Heart left ventricle (tissue), 16 donors: ENCODE results near the gene CCNE1. TPM values are rescaled to one million over a fixed set of nuclear protein-coding genes. Genes with fewer than 3 reads are reported as not detected.

Experiments used
- ATAC-seq, 4 donors: fragments of 200-7000 bp; cut with Tn5 transposase; one replicate each; pipeline ENCODE4 v1.9.1; 2020 to 2022; ENCODE audit warnings: moderate library complexity in 4 of 4, mild to moderate bottlenecking in 3 of 4, moderate number of reproducible peaks in 1 of 4
- DNase-seq, 5 donors: peaks; one replicate each; pipeline ENCODE4 v3.0.0-alpha.2; 2020
- H3K27ac ChIP-seq, 12 donors: fragments of 200-600 bp; sonication (generic) in 4 of 12; one replicate each; pipeline versions ENCODE4 v1.5.0 to v1.8.0; 2016 to 2022; ENCODE audit warnings: mild to moderate bottlenecking in 2 of 12
- H3K27me3 ChIP-seq, 9 donors: fragments of 200-600 bp; sonication (generic) in 2 of 9; one replicate each; pipeline versions ENCODE4 v1.5.1 to v1.8.0; 2016 to 2022; ENCODE audit warnings: mild to moderate bottlenecking in 3 of 9
- H3K36me3 ChIP-seq, 9 donors: fragments of 200-600 bp; sonication (generic) in 2 of 9; one replicate each; pipeline versions ENCODE4 v1.5.0 to v1.8.0; 2018 to 2022; ENCODE audit warnings: mild to moderate bottlenecking in 2 of 9
- H3K4me1 ChIP-seq, 12 donors: fragments of 200-600 bp; sonication (generic) in 4 of 12; one replicate each; pipeline versions ENCODE4 v1.5.0 to v1.8.0; 2016 to 2022; ENCODE audit warnings: mild to moderate bottlenecking in 3 of 12
- H3K4me3 ChIP-seq, 12 donors: fragments of 200-600 bp; sonication (generic) in 4 of 12; one replicate each; pipeline versions ENCODE4 v1.5.0 to v1.8.0; 2017 to 2022; ENCODE audit warnings: mild to moderate bottlenecking in 9 of 12, moderate library complexity in 4 of 12
- H3K9me3 ChIP-seq, 12 donors: fragments of 200-600 bp; sonication (generic) in 4 of 12; one replicate each; pipeline versions ENCODE4 v1.5.0 to v1.8.0; 2016 to 2022; ENCODE audit warnings: mild to moderate bottlenecking in 1 of 12
- CTCF ChIP-seq, 12 donors: fragments of 200-600 bp; sonication (generic) in 4 of 12; IDR thresholded peaks; one replicate each; pipeline versions ENCODE4 v1.5.0 to v1.8.0; 2018 to 2022; ENCODE audit warnings: antibody characterized with exemption in 12 of 12, mild to moderate bottlenecking in 5 of 12
- POLR2A ChIP-seq, 2 donors: fragments of 450-650 bp; IDR thresholded peaks; one replicate each; pipeline ENCODE4 v1.6.1; 2017; ENCODE audit warnings: antibody characterized with exemption in 2 of 2, mild to moderate bottlenecking in 2 of 2, moderate library complexity in 2 of 2
- WGBS, 4 donors: extraction: QIAGEN DNeasy Blood & Tissue Kit in 2 of 4; methylation state at CpG; one replicate each; pipeline versions ENCODE4 v1.1.5 to v1.1.7; 2013 to 2018; 5-methylcytosine and 5-hydroxymethylcytosine counted together
- intact Hi-C, 10 donors: fragments of 100-400 bp; cut with DNase I; formaldehyde crosslinking; loops; one replicate each; pipeline versions ENCODE4 v1.11.1 to v1.14.2; 2022
- polyA plus RNA-seq, 2 donors: library from polyadenylated mRNA; stranded (reverse); fragments of 200-250 nt; gene quantifications; one replicate each; pipeline ENCODE4 v1.2.3, GENCODE V29; 2013
- total RNA-seq, 9 donors: library from RNA; depleted of rRNA in 2 of 9; stranded (reverse); fragments of >200 nt in 2 of 9; fragmentation: NEBNext Ultra II Directional in 3 of 9; extraction: Animal tissue kit (Norgen Biotek cat#: 25700) in 3 of 9; gene quantifications; one replicate each; pipeline versions ENCODE4 v1.1.0 to v1.2.4, GENCODE V29; 2016 to 2023
- donor health status: ischemic (EF 13 %, LVEDD 7.1; RV severe dilation, severe dysfunction).
- donor health status: healthy with polysubstance abuse.
- donor health status: DM: no; HTN: yes; CAD: no.
- donor health status: DM: no; HTN: no; CAD: no.
- donor health status: ischemic (EF 25% LVEDD 6.9; RV normal size, moderate dysfunction).
- donor health status: ischemic (EF 25% LVEDD 5.7; RV mildly dilated, moderate dysfunction).
- donor health status: healthy.
- donor health status: DM: yes; HTN: yes; CAD: no.
- donor health status: ischemic (EF 35%, LVEDD 5.7; RV mildly dilated, moderate dysfunction).
- donor health status: nonischemic (EF 11% LVEDD 7.7; RV severe dilation, severe dysfunction).
- donor health status: DM: yes; HTN: yes; CAD: no.
- donor health status: PGD.
- donor health status: ischemic (EF 29% LVEDD 5.4; RV normal size, mild dysfunction).
- donor health status: nonischemic (EF 23%, LVEDD 6.1; RV moderate dilation, normal function).

The CCNE1 gene
- total and polyA plus RNA-seq, 11 donors: 1.3 to 5.4 (median 2.5) TPM

- no peaks in the 10 kb centered on the region for H3K27me3 ChIP-seq
- peak overlapping the region in 1 of 12 donors; percentile 64 for H3K27ac ChIP-seq
- 75 to 93% (median 81%) methylated on average over 3 of the region's 3 CpGs for WGBS, 4 donors
- H3K4me1 ChIP-seq: peaks cover 0 to 29% (median 6%) of the 10 kb centered on the region in 12 donors
- no peaks in the 10 kb centered on the region for H3K36me3 ChIP-seq
- no peak for ATAC-seq
- no peaks in the 10 kb centered on the region for H3K9me3 ChIP-seq
- no peak for TF ChIP-seq POLR2A (IDR thresholded peaks at IDR 0.05)
- TF ChIP-seq CTCF (IDR thresholded peaks at IDR 0.05): no peak
- intact Hi-C loops: loop anchor here in 9 of 10 donors (2.0 to 10.0 kb wide), 5 partner anchors 35 to 203 kb away; partner anchors contain the start of genes URI1 (in 2 of the 9) and POP4 (in 1 of the 9)
- H3K4me3 ChIP-seq: no peak overlapping the region
- DNase-seq: no peak
Observed at GRCh38 chr19:29809795-29810503, 1.8 kb upstream of the CCNE1 start.

- H3K9me3 ChIP-seq: no peaks in the 10 kb centered on the region
- WGBS, 4 donors: 78 to 81% (median 80%) methylated on average over 4 of the region's 4 CpGs
- intact Hi-C loops: loop anchor here in 9 of 10 donors (2.0 to 10.0 kb wide), 5 partner anchors 34 to 203 kb away; partner anchors contain the start of genes URI1 (in 2 of the 9) and POP4 (in 1 of the 9)
- TF ChIP-seq CTCF (IDR thresholded peaks at IDR 0.05) (no peak), POLR2A (IDR thresholded peaks at IDR 0.05) (no peak)
- H3K4me3 ChIP-seq: no peak overlapping the region
- H3K36me3 ChIP-seq: no peaks in the 10 kb centered on the region
- peak in 2 of 5 donors; percentile 28 to 36 for DNase-seq
- peak in 1 of 4 donors; percentile 3 for ATAC-seq
- H3K4me1 ChIP-seq: peaks cover 0 to 25% (median 6%) of the 10 kb centered on the region in 12 donors
- H3K27ac ChIP-seq: peak overlapping the region in 5 of 12 donors; percentile 57 to 73 (median 68)
- H3K27me3 ChIP-seq: no peaks in the 10 kb centered on the region
Observed at GRCh38 chr19:29810504-29810871, 1.3 kb upstream of the CCNE1 start.

GRCh38 chr19:29812080-29812880 lies 489 bp downstream of the CCNE1 start:
- intact Hi-C loops: loop anchor here in 4 of 10 donors (5.0 to 10.0 kb wide), 4 partner anchors 35 to 205 kb away; partner anchors contain the start of genes URI1 (in 2 of the 4) and POP4 (in 1 of the 4)
- TF ChIP-seq CTCF (IDR thresholded peaks at IDR 0.05): no peak
- no peak for TF ChIP-seq POLR2A (IDR thresholded peaks at IDR 0.05)

More at GRCh38 chr19:29812080-29812880, 489 bp downstream of the CCNE1 start:
- Histone ChIP-seq H3K27ac (no peak overlapping the region), H3K4me3 (peak overlapping the region; percentile 16 to 86 (median 50)), H3K27me3 (no peaks in the 10 kb centered on the region), H3K9me3 (no peaks in the 10 kb centered on the region), H3K36me3 (peaks cover 0 to 1% (median 0%) of the 10 kb centered on the region in 9 donors), H3K4me1 (peaks cover 0 to 18% (median 5%) of the 10 kb centered on the region in 12 donors)
- ATAC-seq (no peak), DNase-seq (peak in 3 of 5 donors; percentile 26 to 45 (median 34))
- 3 to 29% (median 8%) methylated on average over 10 to 104 of the region's 104 CpGs for WGBS, 4 donors
